Heart left ventricle (tissue), 16 donors: ENCODE measurements around the gene FAM50B. TPM values are rescaled to one million over a fixed set of nuclear protein-coding genes. Genes with fewer than 3 reads are reported as not detected.

Source experiments
- ATAC-seq, 4 donors: fragments of 200-7000 bp; cut with Tn5 transposase; one replicate each; pipeline ENCODE4 v1.9.1; 2020 to 2022; ENCODE audit warnings: moderate library complexity in 4 of 4, mild to moderate bottlenecking in 3 of 4, moderate number of reproducible peaks in 1 of 4
- DNase-seq, 5 donors: peaks; one replicate each; pipeline ENCODE4 v3.0.0-alpha.2; 2020
- H3K27ac ChIP-seq, 12 donors: fragments of 200-600 bp; sonication (generic) in 4 of 12; one replicate each; pipeline versions ENCODE4 v1.5.0 to v1.8.0; 2016 to 2022; ENCODE audit warnings: mild to moderate bottlenecking in 2 of 12
- H3K27me3 ChIP-seq, 9 donors: fragments of 200-600 bp; sonication (generic) in 2 of 9; one replicate each; pipeline versions ENCODE4 v1.5.1 to v1.8.0; 2016 to 2022; ENCODE audit warnings: mild to moderate bottlenecking in 3 of 9
- H3K36me3 ChIP-seq, 9 donors: fragments of 200-600 bp; sonication (generic) in 2 of 9; one replicate each; pipeline versions ENCODE4 v1.5.0 to v1.8.0; 2018 to 2022; ENCODE audit warnings: mild to moderate bottlenecking in 2 of 9
- H3K4me1 ChIP-seq, 12 donors: fragments of 200-600 bp; sonication (generic) in 4 of 12; one replicate each; pipeline versions ENCODE4 v1.5.0 to v1.8.0; 2016 to 2022; ENCODE audit warnings: mild to moderate bottlenecking in 3 of 12
- H3K4me3 ChIP-seq, 12 donors: fragments of 200-600 bp; sonication (generic) in 4 of 12; one replicate each; pipeline versions ENCODE4 v1.5.0 to v1.8.0; 2017 to 2022; ENCODE audit warnings: mild to moderate bottlenecking in 9 of 12, moderate library complexity in 4 of 12
- H3K9me3 ChIP-seq, 12 donors: fragments of 200-600 bp; sonication (generic) in 4 of 12; one replicate each; pipeline versions ENCODE4 v1.5.0 to v1.8.0; 2016 to 2022; ENCODE audit warnings: mild to moderate bottlenecking in 1 of 12
- POLR2A ChIP-seq, 2 donors: fragments of 450-650 bp; IDR thresholded peaks; one replicate each; pipeline ENCODE4 v1.6.1; 2017; ENCODE audit warnings: antibody characterized with exemption in 2 of 2, mild to moderate bottlenecking in 2 of 2, moderate library complexity in 2 of 2
- WGBS, 4 donors: extraction: QIAGEN DNeasy Blood & Tissue Kit in 2 of 4; methylation state at CpG; one replicate each; pipeline versions ENCODE4 v1.1.5 to v1.1.7; 2013 to 2018; 5-methylcytosine and 5-hydroxymethylcytosine counted together
- intact Hi-C, 10 donors: fragments of 100-400 bp; cut with DNase I; formaldehyde crosslinking; loops; one replicate each; pipeline versions ENCODE4 v1.11.1 to v1.14.2; 2022
- polyA plus RNA-seq, 2 donors: library from polyadenylated mRNA; stranded (reverse); fragments of 200-250 nt; gene quantifications; one replicate each; pipeline ENCODE4 v1.2.3, GENCODE V29; 2013
- total RNA-seq, 9 donors: library from RNA; depleted of rRNA in 2 of 9; stranded (reverse); fragments of >200 nt in 2 of 9; fragmentation: NEBNext Ultra II Directional in 3 of 9; extraction: Animal tissue kit (Norgen Biotek cat#: 25700) in 3 of 9; gene quantifications; one replicate each; pipeline versions ENCODE4 v1.1.0 to v1.2.4, GENCODE V29; 2016 to 2023
- TF ChIP-seq, protein P1 (sequence below), 12 donors: fragments of 200-600 bp; sonication (generic) in 4 of 12; IDR thresholded peaks; one replicate each; pipeline versions ENCODE4 v1.5.0 to v1.8.0; 2018 to 2022; ENCODE audit warnings: antibody characterized with exemption in 12 of 12, mild to moderate bottlenecking in 5 of 12
- donor health status: ischemic (EF 13 %, LVEDD 7.1; RV severe dilation, severe dysfunction).
- donor health status: healthy with polysubstance abuse.
- donor health status: DM: no; HTN: yes; CAD: no.
- donor health status: DM: no; HTN: no; CAD: no.
- donor health status: ischemic (EF 25% LVEDD 6.9; RV normal size, moderate dysfunction).
- donor health status: ischemic (EF 25% LVEDD 5.7; RV mildly dilated, moderate dysfunction).
- donor health status: healthy.
- donor health status: DM: yes; HTN: yes; CAD: no.
- donor health status: ischemic (EF 35%, LVEDD 5.7; RV mildly dilated, moderate dysfunction).
- donor health status: nonischemic (EF 11% LVEDD 7.7; RV severe dilation, severe dysfunction).
- donor health status: DM: yes; HTN: yes; CAD: no.
- donor health status: PGD.
- donor health status: ischemic (EF 29% LVEDD 5.4; RV normal size, mild dysfunction).
- donor health status: nonischemic (EF 23%, LVEDD 6.1; RV moderate dilation, normal function).

Gene FAM50B
- total and polyA plus RNA-seq, 11 donors, result 11.7 to 29.1 (median 21.5) TPM

GRCh38 chr6:3855866-3856265 is 6.7 kb downstream of the FAM50B start:
- peaks cover 0 to 17% (median 0%) of the 10 kb centered on the region in 12 donors for H3K9me3 ChIP-seq
- TF ChIP-seq, protein P1, sequence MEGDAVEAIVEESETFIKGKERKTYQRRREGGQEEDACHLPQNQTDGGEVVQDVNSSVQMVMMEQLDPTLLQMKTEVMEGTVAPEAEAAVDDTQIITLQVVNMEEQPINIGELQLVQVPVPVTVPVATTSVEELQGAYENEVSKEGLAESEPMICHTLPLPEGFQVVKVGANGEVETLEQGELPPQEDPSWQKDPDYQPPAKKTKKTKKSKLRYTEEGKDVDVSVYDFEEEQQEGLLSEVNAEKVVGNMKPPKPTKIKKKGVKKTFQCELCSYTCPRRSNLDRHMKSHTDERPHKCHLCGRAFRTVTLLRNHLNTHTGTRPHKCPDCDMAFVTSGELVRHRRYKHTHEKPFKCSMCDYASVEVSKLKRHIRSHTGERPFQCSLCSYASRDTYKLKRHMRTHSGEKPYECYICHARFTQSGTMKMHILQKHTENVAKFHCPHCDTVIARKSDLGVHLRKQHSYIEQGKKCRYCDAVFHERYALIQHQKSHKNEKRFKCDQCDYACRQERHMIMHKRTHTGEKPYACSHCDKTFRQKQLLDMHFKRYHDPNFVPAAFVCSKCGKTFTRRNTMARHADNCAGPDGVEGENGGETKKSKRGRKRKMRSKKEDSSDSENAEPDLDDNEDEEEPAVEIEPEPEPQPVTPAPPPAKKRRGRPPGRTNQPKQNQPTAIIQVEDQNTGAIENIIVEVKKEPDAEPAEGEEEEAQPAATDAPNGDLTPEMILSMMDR (IDR thresholded peaks at IDR 0.05), result no peak
- TF ChIP-seq POLR2A (IDR thresholded peaks at IDR 0.05), result no peak
- H3K27me3 ChIP-seq, result no peaks in the 10 kb centered on the region
- H3K4me3 ChIP-seq, result no peak overlapping the region
- 94 to 98% (median 96%) methylated on average over 4 of the region's 4 CpGs for WGBS, 4 donors
- H3K4me1 ChIP-seq, result peaks cover 0 to 3% (median 0%) of the 10 kb centered on the region in 12 donors
- ATAC-seq (no peak), DNase-seq (no peak)
- intact Hi-C loops, result no loop called here
- no peaks in the 10 kb centered on the region for H3K36me3 ChIP-seq
- H3K27ac ChIP-seq, result no peak overlapping the region

DNA sequence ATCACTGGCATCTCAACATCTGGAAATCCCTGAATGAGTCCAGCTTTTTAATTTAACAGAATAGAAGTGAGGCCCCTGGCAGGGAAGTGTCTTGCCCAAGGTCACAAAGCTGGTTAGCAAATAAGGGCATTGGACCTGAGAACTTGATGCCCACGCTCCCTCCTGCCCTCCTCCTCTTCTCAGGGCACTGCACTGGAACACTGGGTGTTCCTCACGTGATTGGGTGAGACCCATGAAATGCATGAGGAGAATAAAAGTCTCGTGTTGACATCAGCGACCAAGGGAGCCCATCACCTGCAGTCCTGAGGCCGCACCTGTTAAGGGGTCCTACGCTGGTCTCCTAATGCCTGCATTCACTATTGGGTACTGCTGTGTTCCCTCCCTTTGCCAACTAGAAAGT is 7.4 kb downstream of the FAM50B start:
- 88 to 92% (median 90%) methylated on average over 6 of the region's 6 CpGs for WGBS, 4 donors
- DNase-seq (no peak), ATAC-seq (no peak)
- Histone ChIP-seq H3K36me3 (no peaks in the 10 kb centered on the region), H3K9me3 (peaks cover 0 to 18% (median 0%) of the 10 kb centered on the region in 12 donors), H3K4me1 (no peaks in the 10 kb centered on the region), H3K27me3 (no peaks in the 10 kb centered on the region), H3K4me3 (no peak overlapping the region), H3K27ac (no peak overlapping the region)
- TF ChIP-seq, protein P1 (IDR thresholded peaks at IDR 0.05), result no peak
- TF ChIP-seq POLR2A (IDR thresholded peaks at IDR 0.05), result no peak
- intact Hi-C loops, result no loop called here

DNA sequence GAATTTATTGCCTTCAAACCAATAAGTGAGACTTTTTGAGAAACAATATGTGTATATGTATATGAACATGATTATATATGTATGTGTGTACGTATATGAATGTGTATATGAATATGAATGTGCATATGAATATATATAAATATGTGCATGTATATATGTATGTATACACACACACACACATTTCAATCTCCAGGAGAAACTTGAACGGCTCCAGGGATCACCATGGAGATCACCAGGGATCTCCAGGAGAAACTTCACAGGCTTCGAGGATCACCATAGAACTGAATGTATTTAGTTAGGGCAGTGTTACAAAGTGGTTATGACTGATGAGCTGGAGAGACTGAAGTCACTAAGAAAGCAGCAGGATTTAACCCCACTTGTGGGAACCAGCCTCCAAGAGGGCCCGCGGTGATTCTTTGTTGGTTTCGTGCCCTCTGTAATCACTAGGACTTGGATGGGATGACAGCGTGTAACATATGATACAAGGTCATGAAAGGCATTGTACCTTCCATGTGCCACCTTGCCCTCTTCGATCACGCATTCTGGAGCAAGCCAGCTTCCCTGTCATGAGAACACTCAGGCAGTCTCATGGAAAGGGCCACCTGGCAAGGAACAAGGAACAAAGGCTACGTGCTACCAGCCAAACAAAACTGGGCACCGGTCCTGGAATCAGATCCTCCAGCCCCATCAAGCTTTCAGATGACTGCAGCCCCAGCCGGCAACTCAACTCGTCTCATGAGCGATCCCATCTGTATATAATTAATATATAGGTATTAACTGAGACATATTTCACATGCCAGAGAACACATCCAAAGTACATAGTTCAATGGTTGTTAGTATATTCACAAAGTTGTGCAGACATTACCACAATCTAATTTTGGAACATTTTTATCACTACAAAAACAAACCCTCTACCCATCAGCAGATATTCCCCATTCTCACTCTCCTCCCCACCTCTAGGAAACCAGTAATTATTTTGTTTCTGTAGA is 8.6 kb downstream of the FAM50B start:
- ATAC-seq (no peak), DNase-seq (no peak)
- intact Hi-C loops, result no loop called here
- Histone ChIP-seq H3K36me3 (no peaks in the 10 kb centered on the region), H3K27me3 (no peaks in the 10 kb centered on the region), H3K27ac (no peak overlapping the region), H3K4me3 (no peak overlapping the region), H3K4me1 (no peaks in the 10 kb centered on the region), H3K9me3 (peaks cover 0 to 18% (median 0%) of the 10 kb centered on the region in 12 donors)
- 90 to 95% (median 93%) methylated on average over 14 of the region's 14 CpGs for WGBS, 4 donors
- TF ChIP-seq, protein P1 (IDR thresholded peaks at IDR 0.05), result no peak
- TF ChIP-seq POLR2A (IDR thresholded peaks at IDR 0.05), result no peak

GRCh38 chr6:3859878-3860552 is 10.8 kb downstream of the FAM50B start:
- peaks cover 0 to 18% (median 0%) of the 10 kb centered on the region in 12 donors for H3K9me3 ChIP-seq
- no peaks in the 10 kb centered on the region for H3K4me1 ChIP-seq
- ATAC-seq, result no peak
- H3K27me3 ChIP-seq, result no peaks in the 10 kb centered on the region
- no peak for DNase-seq
- no peak for TF ChIP-seq POLR2A (IDR thresholded peaks at IDR 0.05)
- TF ChIP-seq, protein P1 (IDR thresholded peaks at IDR 0.05), result no peak
- H3K4me3 ChIP-seq, result no peak overlapping the region
- 83 to 92% (median 90%) methylated on average over 1 of the region's 1 CpG for WGBS, 4 donors
- no peak overlapping the region for H3K27ac ChIP-seq
- H3K36me3 ChIP-seq, result no peaks in the 10 kb centered on the region
- intact Hi-C loops, result no loop called here
